Lower leg skin (tissue), 3 donors: ENCODE results near the gene TBKBP1.

Source experiments
- POLR2A ChIP-seq, 2 donors: fragments of 450-650 bp; IDR thresholded peaks; one replicate each; pipeline ENCODE4 v1.6.1; 2016 to 2017; ENCODE audit warnings: antibody characterized with exemption in 2 of 2, mild to moderate bottlenecking in 1 of 2, moderate library complexity in 1 of 2
- TF ChIP-seq, protein P1 (sequence below), 3 donors: fragments of 450-650 bp; IDR thresholded peaks; one replicate each; pipeline ENCODE4 v1.5.1; 2016; ENCODE audit warnings: antibody characterized with exemption in 3 of 3, mild to moderate bottlenecking in 3 of 3, moderate library complexity in 2 of 3

DNA sequence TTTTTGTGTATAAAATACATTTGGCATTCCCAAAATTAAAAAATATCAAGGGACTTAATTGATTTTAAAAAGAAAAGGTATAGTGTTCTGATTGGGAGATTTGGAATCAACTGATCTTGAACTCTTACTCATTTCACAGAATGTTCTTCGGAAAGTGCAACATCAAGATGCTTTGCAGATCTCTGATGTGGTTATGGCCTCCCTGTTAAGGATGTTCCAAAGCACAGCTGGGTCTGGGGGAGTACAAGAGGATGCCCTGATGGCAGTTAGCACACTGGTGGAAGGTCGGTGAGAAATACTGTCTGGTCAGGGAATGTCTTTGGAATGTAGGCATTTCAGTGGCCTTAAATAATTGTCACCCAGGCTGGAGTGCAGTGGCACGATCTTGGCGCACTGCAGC, 19.5 kb upstream of the TBKBP1 start:
- TF ChIP-seq, protein P1, sequence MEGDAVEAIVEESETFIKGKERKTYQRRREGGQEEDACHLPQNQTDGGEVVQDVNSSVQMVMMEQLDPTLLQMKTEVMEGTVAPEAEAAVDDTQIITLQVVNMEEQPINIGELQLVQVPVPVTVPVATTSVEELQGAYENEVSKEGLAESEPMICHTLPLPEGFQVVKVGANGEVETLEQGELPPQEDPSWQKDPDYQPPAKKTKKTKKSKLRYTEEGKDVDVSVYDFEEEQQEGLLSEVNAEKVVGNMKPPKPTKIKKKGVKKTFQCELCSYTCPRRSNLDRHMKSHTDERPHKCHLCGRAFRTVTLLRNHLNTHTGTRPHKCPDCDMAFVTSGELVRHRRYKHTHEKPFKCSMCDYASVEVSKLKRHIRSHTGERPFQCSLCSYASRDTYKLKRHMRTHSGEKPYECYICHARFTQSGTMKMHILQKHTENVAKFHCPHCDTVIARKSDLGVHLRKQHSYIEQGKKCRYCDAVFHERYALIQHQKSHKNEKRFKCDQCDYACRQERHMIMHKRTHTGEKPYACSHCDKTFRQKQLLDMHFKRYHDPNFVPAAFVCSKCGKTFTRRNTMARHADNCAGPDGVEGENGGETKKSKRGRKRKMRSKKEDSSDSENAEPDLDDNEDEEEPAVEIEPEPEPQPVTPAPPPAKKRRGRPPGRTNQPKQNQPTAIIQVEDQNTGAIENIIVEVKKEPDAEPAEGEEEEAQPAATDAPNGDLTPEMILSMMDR (IDR thresholded peaks at IDR 0.05): no peak
- TF ChIP-seq POLR2A (IDR thresholded peaks at IDR 0.05): no peak
